H1 (cell line): ENCODE measurements around the gene HOXB9. TPM values are rescaled to one million over a fixed set of nuclear protein-coding genes. Genes with fewer than 3 reads are reported as not detected.

Experiments used
- CBX8 ChIP-seq: fragments of 300-800, 300-1000 bp; sonication (generic); IDR thresholded peaks from 2 replicates; pipeline ENCODE4 v1.7.1; 2016; ENCODE audit warnings: low read depth, low read length, borderline replicate concordance
- CHD7 ChIP-seq: fragments of 300-600 bp; sonication (generic); IDR thresholded peaks from 2 replicates; pipeline ENCODE4 v1.7.1; 2012; ENCODE audit warnings: low read length, moderate library complexity, mild to moderate bottlenecking, inconsistent platforms; ENCODE audit not compliant: insufficient replicate concordance
- CREB1 ChIP-seq: IDR thresholded peaks from 2 replicates; pipeline ENCODE4 v1.6.1; 2012; ENCODE audit warnings: inconsistent platforms
- FOSL1 ChIP-seq: IDR thresholded peaks from 2 replicates; pipeline ENCODE4 v1.6.1; 2011; ENCODE audit warnings: mild to moderate bottlenecking, low read depth, low read length, moderate library complexity; ENCODE audit not compliant: insufficient read depth
- GABPA ChIP-seq: IDR thresholded peaks from 2 replicates; pipeline ENCODE4 v1.6.1; 2011; ENCODE audit warnings: mild to moderate bottlenecking, low read length, moderate library complexity, borderline replicate concordance; ENCODE audit not compliant: insufficient read depth
- NRF1 ChIP-seq: IDR thresholded peaks from 2 replicates; pipeline ENCODE4 v1.6.1; 2011; ENCODE audit warnings: mild to moderate bottlenecking, low read depth, low read length, improper control_type of control experiment
- SIX5 ChIP-seq: IDR thresholded peaks from 2 replicates; pipeline ENCODE4 v1.6.1; 2011; ENCODE audit warnings: mild to moderate bottlenecking, low read depth, low read length
- TAF7 ChIP-seq: optimal IDR thresholded peaks from 2 replicates; pipeline ENCODE3; 2011; ENCODE audit warnings: low read depth, mild to moderate bottlenecking, inconsistent platforms, low read length, moderate library complexity, borderline replicate concordance
- YY1 ChIP-seq: IDR thresholded peaks from 2 replicates; pipeline ENCODE4 v1.6.1; 2011; ENCODE audit warnings: low read depth, mild to moderate bottlenecking, low read length
- polyA plus RNA-seq, 7 experiments: library from polyadenylated mRNA; depleted of rRNA in 3 of 7; stranded (reverse) in 5 of 7; unstranded in 2 of 7; fragments of >200 nt in 5 of 7; fragments of 200-250 nt in 2 of 7; gene quantifications; 1 replicate in 5 of 7; 2 replicates in 1 of 7; 4 replicates in 1 of 7; pipeline versions ENCODE4 v1.2.1 to v1.2.3, GENCODE V29; 2011 to 2013; ENCODE audit warnings: missing spikeins in 2 of 7, mixed read lengths in 2 of 7
- total RNA-seq: library from RNA; stranded (reverse); fragmentation: NEBNext Ultra II Directional; extraction: Animal tissue kit (Norgen Biotek cat#: 25700); gene quantifications from 2 replicates; pipeline ENCODE4 v1.2.1, GENCODE V29; 2021

The HOXB9 gene
- total and polyA plus RNA-seq, 2 of the 8 experiments (the other 6 are each of a cell fraction or from before 2014, with no cell fraction given), result not detected

- TF ChIP-seq CHD7, result no peak
- no peak for TF ChIP-seq CBX8
- no peak for TF ChIP-seq GABPA
- no peak for TF ChIP-seq SIX5
- no peak for TF ChIP-seq FOSL1
- TF ChIP-seq TAF7, result no peak
- TF ChIP-seq NRF1, result no peak
- TF ChIP-seq YY1, result no peak
- TF ChIP-seq CREB1, result no peak
Measured at GRCh38 chr17:48624118-48624517, 2.0 kb downstream of the HOXB9 start (continued).
